Glomerular visceral epithelial cell (primary cell): ENCODE results near the gene CREB3L2.
"Not testable (repeated sequence)": the region's sequence is repeated elsewhere in the genome, so short reads cannot be mapped to it uniquely, and the experiment has no call there.

Experiments
- DNase-seq: peaks from one replicate; pipeline ENCODE4 v3.0.0-alpha.2; 2016; ENCODE audit errors: extremely low spot score

Gene CREB3L2

DNA sequence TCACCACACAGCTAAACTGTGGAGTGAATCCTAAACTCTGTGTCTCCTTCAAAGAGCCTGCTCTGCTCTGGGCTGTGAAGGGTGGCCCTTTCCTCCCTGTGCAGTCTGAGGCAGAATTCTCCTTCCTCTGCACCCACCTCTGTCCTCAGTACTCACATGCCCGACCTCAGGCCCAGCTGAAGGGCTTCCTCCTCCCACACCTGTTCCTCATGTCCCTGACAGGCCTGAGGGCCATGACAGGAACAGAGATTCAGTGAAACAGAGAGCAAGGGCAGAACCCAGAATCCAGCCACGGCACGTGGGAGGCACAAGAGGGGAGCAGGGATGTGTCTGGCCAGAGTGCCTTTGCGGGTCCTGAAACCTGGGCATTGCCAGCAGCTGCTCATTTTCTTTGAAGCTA, 13.9 kb downstream of the CREB3L2 start:
- no peak for DNase-seq

DNA sequence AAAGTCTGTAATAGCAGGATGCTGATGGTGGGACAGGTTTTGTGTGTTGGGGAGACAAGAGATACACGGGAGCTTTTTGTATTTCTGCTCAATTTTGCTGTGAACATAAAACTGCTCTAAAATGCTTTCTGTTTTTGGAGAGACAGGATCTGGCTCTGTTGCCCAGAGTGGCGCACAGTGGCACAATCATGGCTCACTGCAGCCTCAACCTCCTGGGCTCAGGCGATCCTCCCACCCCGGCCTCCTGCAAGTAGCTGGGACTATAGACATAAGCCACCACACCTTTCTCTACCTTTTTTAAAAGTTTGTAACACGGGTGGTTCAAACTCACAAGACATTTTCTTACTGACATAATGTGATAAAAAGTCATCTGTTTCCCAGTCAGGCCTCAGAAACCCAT, 14.3 kb downstream of the CREB3L2 start:
- DNase-seq = no peak

DNA sequence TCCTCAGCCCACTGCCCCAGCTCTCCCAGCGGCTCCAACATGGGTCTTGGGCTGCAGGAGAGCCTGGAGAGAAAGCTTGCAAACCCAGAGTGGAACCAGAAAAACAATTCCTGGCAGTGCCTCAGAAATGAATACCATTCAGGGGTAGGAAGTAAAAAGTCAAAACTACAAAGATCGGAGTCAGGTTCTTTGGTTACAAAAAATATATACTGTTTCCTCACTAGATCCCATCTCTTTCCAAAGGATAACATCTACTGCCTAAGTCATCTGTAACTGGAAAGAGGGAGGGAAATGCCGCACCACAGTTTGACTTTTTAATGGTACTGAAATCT, 14.9 kb downstream of the CREB3L2 start:
- DNase-seq = no peak

DNA sequence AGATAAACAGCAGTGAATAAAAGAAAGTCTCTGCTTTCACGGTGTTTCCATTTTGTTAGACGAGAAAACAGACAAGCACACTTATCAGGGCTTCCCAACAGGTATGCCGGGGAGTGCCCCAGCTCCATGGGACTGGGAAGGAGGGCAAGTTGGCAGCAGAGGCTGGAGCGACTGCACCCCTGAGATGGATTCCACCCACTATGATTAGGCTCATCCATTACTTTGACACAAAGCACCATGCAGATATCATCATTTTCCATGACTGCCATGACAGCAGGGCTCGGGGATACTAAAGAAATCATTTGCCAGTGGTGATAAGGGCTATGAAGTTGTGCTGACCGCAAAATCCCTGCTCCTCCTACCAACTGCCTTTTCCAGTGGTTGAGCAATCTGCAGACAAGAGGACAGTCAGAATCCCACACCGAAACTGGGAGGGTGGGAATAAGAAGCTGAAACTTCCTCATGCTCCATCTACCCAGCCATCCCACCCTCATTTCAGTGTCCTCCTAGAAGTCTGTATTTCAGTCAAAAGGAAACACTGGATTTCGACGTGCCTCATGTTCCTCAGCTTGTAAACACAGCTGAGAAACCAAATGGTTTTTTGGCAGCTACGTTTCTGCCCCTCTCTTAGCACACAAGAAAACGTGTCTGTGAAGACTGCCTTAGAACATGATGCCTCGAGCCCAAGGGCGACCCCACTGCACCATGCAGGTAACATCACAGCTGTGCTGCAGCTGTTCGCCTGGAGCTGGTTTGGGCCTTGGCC, 15.5 kb downstream of the CREB3L2 start:
- peak; percentile 82 for DNase-seq

DNA sequence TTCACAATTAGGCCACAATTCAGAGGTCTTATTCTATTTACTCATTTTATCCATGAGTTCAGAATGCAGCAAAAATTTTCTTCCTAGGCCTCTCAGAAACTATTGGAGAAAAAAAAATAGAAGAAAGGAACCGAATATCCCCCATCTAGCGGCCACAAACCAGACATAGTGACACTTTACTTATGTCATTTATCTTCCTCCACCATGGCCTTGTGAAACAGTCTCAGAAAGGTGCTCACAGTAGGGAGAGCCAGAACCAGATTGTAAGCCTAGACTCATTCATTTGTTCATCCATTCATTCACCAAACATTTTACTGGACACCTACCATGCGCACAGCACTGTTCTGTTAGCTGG, 16.0 kb downstream of the CREB3L2 start:
- no peak for DNase-seq

DNA sequence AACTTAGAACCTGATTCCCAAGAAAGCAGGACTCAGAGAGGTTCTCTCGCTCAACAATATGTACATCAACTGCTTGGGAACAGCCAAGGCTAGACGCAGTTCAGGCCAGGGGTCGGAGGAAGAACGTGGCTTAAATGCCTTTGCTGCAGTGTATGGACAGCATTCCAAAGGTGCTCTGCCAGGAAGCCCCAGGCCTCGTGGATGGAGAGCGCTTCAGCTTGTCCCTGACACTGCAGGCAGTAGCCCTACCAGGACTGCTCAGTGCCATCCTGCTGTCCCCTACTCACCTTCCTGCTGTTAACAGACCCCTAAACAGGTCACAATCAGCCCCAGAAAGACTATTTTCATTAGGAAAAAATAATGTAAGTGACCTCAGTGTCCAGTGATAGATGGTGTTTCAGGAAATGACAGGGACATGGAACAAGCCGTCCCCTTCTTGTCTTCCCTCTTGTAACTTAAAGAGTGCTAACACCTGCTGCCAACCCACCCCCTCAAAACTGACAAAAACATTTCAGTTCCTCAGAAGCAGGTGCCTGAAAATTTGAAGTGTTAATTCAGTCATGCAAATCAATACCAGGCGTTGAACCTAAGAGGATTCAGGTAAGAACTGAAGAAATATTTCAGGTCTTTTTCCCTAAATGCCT, 16.5 kb downstream of the CREB3L2 start:
- no peak for DNase-seq

DNA sequence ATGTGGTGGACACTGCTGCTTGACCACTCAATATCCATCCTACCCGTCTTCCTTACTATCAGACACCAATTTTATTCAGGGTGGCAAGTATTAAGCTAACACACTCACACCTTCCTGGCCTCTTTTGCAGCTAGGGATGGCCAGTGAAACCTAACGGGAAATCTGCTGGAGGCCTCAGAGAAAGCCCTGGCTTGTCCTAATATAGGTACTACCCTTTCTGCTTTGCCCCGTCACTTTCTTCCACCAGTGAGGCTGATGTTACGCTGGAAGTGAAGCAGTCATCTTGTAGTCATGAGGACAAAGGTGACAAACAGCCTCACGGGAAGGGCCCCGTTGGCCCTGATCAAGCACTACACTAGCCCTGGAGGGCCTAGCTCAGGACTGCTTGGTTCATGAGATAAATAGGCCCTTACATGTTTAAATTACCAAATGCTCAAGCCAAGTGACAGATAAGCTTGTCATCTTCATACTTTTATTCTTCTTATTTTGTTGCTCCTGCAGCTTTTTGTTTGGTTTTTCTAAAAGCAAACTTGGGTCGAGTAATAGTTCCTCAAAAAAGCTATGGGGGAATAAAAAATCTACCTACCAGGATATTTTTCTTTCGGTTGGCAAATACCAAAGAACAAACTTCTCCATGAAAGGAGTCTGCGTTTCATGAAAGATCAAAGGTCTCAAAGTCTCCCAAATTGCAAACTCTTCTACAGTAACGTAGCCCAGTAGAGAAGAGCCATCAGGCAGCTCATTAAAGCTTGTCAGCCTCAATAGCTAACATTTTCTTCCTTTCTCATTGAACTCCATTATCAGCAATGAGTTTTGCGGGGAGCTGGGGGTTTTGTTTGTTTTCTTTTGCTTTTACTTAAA, 17.5 kb downstream of the CREB3L2 start:
- DNase-seq = no peak

DNA sequence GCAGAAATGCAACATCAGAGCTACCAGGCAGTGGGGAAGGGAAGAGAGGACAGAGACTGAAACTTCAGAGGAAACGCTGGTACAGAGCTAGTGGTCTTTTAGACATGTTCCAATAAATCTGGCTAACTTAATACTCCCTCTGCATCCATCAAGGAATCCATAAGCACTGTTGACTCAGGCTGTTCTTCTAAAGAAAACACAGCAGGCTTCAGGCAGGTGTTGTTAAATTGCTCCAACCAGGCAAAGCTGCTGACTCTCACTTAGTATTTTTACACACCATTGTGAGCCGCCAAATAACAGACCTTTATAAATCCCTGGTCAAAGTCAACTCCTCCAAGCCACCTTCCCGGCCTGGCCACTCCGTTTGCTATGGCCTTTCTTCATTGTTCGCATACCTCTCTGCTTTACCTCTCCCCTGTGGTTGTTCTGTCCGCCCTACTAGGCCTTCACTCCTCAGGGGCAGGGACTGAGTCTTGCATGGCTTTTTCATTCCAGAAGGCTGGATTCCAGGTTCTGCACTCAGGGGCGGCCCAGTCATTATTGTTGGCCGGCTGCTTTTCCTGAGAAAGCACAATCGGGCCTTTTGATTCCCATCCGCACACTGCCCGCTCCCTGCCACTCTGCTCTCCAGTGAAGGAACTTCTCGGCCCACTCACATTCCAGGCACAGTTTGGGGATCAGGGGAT, 18.4 kb downstream of the CREB3L2 start:
- no peak for DNase-seq

DNA sequence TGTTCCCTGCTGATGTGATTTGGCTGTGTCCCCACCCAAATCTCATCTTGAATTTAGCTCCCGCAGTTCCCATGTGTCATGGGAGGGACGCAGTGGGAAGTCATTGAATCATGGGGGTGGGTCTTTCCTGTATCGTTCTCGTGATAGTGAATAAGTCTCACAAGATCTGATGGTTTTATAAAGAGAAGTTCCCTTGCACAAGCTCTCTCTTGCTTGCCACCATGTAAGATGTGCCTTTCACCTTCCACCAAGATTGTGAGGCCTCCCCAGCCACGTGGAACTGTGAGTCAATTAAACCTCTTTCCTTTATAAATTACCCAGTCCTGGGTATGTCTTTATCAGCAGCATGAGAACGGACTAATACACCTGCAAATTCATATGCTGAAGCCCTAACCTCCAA, 19.5 kb downstream of the CREB3L2 start:
- not testable (repeated sequence) for DNase-seq

DNA sequence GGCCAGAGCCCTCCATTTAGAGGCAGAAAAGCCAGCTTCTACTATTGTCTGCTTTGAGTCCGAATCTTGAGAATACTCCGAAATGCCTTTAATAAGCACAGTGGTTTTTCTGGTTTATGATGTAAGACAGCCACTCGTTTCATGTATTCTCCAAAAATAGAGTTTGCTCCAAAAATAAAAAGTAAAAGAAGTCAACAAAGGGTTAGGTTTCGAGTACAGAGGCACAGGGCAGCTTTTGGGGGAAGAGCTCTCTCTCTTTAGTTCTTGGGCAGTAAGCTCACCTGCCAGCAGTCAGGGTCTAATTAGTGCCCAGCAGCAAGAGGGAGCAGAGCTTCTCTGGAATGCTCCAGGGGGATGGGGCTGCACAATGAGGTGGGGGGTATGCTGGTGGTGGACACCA, 20.2 kb downstream of the CREB3L2 start:
- DNase-seq = no peak

DNA sequence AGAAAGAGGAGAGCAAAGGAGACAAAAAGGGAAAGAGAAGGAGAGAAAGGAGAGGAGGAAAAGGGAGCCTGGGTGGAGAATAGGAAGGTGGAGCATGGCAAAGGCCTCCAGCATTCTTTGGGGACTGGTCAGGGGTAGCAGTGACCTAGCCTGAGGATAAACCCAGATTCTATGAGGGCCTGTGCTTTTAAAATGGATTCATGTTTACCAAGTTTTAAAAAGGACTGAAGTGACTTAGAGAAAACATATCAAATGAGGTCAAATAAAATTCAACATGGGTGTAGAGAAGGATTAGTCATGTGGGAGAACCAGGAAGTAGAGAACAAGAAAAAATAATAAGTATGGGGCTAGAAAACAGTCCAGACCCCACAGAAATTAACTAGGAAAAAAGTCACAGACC, 20.7 kb downstream of the CREB3L2 start:
- no peak for DNase-seq

DNA sequence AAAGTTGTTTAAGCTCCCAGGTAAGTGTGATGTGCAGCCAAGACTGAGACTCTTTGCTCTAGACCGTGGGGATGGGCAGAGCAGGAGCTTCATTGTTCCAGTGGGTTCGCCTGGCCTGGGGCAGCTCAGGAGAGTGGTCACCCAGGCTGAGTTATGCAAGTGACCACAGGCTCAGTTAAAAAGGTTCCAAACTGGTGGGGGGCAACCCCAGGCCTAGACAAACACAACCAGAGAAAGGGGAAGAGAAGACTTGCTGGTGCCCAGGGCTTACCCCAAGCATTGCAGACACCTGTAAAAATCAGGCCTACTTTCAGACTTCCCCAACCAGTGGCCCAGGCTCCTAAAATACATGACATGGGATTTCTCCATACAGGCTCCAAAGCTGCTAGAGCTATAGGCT, 21.6 kb downstream of the CREB3L2 start:
- DNase-seq = no peak

DNA sequence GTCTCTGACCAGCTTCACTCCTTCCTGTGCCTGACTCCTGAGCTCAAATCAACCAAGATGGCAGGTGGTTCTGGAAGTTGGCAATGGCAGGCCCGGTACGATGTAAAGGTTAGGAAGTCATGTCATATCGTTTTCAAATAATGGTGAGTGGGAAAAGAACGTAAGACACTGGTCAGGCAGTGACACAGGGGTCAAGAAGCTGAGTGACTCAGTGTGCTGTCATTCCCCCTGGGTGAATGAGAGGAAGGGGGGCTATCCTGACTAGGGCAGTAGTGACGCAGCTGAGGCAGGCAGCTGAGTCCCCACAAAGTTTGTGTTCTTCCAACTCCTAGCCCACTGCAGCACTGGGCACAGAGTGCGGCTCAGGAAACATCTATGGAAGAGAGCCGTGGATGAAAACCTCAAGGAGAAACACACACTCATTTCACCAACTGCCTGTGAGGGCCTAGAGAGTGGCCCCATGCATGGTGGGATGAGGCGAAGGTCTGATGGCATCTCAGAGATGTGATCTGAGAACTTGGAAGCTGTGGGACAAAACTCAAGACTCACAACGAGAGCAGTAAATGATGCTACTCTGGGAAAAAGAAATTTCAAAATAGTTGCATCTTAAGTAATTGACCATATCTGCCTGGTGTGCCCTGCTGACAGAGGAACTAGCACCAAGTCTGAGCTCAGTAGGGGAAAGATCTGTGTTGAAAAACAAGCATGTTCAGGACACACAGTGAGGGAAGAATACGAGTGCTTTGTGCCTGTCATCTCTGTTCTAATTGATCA, 23.2 kb downstream of the CREB3L2 start:
- peak; percentile 91 for DNase-seq

DNA sequence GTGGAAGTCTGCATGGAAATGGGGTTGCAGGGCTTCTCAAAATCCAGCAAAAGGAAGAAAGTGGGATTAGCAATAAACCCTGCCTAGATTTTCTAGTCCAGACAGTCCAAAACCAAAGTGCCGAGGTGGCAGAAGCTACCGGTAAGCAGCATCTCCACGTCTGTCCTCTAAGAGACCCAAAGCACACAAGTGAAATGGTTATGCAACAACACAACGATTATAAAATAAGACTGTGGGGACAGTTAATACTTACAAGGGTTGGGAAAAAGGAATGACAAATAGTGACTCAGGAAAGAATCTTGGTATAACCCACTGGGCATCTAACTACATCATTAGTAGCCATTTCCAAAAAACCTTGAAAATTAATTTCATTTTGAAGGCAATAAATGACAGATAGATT, 24.7 kb downstream of the CREB3L2 start:
- DNase-seq = no peak

DNA sequence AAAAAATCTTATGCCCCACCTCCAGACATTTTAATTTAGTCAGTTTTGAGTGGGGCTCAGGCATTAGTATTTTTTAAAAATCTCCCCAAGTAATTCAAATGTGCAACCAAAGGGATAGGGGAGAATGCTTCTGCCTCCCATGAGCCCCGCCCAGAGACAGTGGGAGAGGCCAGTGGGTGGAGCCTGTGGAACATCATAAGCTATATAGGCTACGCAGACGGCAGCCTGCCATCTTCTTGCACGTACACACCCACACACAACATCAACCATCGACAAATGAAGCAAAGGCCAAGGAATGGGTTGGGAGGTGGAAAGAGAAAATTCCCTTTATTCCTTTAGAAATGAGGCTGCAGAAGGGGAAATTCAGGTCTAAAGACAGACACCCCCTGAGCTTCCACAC, 25.2 kb downstream of the CREB3L2 start:
- DNase-seq = no peak

DNA sequence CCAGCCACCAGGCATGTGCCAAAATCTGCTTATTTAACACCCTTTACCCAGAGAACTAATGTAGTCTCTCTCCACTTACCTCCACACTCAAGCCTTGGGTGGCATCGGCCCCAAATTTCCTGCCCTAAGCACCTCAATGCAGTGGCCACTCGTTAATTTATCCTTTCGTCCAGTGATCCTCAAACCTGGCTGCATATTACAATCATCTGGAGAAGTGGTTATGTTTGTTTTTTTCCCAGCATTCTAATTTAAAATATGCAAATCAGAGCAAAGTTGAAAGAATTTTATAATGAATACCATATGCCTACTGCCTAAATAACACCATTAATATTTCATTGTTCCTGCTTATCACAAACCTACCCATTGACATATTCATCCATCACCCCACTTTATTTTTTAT, 25.7 kb downstream of the CREB3L2 start:
- DNase-seq = no peak

DNA sequence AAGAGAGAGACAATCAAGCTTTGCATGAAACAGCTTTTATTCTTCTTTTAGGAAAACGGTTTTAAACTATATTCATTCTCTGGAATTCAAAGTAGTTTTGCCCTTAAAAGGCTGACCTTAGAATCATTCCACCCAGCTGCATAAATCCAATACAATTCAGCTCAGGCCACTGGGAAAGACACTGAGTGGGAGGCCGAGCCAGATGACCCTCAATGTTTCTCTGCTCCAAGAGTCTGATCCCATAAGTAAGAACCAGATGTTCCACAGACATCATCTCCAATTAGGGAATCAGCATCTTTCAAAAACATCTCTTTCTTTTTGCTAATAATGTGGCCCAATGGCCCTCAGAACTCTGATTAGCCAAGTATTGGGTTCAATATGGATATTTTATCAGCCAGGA, 26.1 kb downstream of the CREB3L2 start:
- DNase-seq = no peak

DNA sequence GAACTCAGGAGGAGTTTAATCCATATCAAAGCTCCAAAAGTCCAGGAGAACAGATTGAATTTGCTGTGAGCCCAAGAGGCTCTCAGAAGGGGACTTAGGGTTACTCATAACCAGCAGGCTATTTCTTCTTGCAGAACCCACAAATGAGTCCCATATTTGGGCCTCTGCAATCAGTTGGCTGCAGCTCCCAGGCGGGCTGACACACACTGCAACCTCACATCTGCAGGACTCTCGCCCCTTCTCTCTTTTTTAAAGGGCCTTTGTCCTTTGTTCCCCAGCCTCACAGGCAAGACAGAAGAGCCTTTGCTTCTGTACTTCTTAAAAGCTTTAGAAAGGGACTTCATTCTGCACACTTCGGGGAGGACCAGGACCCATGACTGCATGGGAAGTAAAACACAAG, 26.7 kb downstream of the CREB3L2 start:
- no peak for DNase-seq

DNA sequence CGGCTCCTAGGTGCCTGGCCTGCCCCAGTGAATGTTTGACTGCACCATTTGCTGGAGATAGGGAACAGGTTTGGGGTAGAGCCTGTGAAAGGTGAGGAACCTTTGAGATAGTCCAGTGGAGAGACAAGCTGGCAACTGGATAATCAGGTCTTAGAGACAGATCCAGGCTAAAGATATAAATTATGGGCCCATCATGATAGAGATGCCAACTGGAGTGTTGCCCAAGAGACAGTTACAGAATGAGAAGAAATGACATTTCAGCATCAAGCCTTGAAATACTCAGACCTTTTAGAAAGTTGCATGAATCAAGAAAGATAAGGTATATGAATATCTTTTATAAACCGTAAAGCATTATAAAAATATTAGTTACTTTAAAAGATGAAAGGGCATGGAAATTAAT, 27.1 kb downstream of the CREB3L2 start:
- no peak for DNase-seq

DNA sequence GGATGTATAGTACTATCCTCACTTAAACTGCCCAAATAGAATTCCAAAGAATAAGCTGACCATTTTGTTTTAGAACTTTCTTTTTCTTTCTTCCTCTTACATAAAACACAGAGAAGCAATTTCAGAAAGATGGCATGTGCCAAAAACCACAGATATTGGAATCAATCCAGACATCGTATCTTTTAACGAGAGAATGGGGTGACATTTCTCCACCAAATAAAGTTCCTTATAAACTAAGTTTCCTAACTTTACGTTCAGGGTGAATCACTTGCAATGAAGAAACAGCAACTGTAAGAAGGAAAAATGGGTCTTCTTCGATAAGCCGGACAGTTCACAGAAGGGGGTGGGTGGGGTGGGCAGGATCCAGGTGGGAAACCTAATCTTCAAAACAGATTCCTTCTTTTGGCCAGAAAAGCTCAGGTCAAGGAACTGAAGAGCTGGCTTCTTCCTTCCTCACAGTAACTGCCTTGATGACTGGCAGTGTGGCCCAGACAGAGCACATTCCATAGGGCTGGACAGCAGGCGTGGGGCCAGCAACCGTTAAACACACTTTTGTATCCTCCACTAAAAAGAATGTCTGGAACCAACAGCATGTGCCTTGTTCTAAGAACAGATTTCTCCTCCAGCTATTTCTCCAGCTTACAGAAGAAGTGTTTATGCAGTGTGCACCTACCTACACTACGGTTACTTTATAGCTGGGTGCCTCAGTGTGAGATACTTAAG, 31.5 kb downstream of the CREB3L2 start:
- peak; percentile 77 for DNase-seq

DNA sequence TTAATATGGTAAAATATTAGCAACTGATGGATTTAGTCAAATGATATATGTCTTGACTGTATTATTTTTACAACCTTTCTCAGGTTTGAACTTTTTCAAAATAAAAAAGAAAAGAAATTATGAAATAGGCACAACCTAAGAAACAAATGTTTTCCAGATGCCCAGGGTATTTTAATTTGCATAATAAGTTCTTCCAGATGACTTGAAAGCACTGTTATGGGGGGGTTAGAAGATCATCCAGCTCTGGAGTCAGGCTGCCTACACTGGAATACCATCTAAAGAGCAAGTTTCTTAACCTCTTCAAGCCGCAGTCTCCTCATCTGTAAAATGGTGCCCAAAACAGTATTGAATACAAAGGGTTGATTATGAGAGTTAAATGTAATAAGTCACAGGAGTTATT, 32.1 kb downstream of the CREB3L2 start:
- DNase-seq = no peak
